Colonic mucosa (tissue), 4 donors: ENCODE measurements around the gene VPS13C. TPM values are rescaled to one million over a fixed set of nuclear protein-coding genes. Genes with fewer than 3 reads are reported as not detected.

Source experiments
- DNase-seq: peaks from one replicate; pipeline ENCODE4 v3.0.0-alpha.2; 2020
- H3K27ac ChIP-seq: fragments of 200-600 bp; one replicate; pipeline ENCODE4 v1.8.0; 2021
- H3K27me3 ChIP-seq: fragments of 200-600 bp; one replicate; pipeline ENCODE4 v1.8.0; 2021
- H3K36me3 ChIP-seq: fragments of 200-600 bp; one replicate; pipeline ENCODE4 v1.8.0; 2021
- H3K4me1 ChIP-seq: fragments of 200-600 bp; one replicate; pipeline ENCODE4 v1.8.0; 2021; ENCODE audit warnings: mild to moderate bottlenecking
- H3K4me3 ChIP-seq: fragments of 200-600 bp; one replicate; pipeline ENCODE4 v1.8.0; 2021
- H3K9ac ChIP-seq, 2 donors: one replicate each; pipeline ENCODE4 v1.7.0; 2013; ENCODE audit warnings: control low read depth in 2 of 2, low read depth in 2 of 2, low read length in 2 of 2
- H3K9me3 ChIP-seq: fragments of 200-600 bp; one replicate; pipeline ENCODE4 v1.8.0; 2021
- CTCF ChIP-seq: fragments of 200-600 bp; IDR thresholded peaks from one replicate; pipeline ENCODE4 v1.8.0; 2022; ENCODE audit warnings: antibody characterized with exemption, mild to moderate bottlenecking
- intact Hi-C: fragments of 100-400 bp; cut with DNase I; formaldehyde crosslinking; loops from one replicate; pipeline ENCODE4 v1.14.1; 2022
- total RNA-seq, 2 donors: library from RNA; stranded (reverse); fragmentation: NEBNext Ultra II Directional in 1 of 2; extraction: Animal tissue kit (Norgen Biotek cat#: 25700) in 1 of 2; gene quantifications; one replicate each; pipeline ENCODE4 v1.2.1, GENCODE V29; 2021
- donor health status: healthy.
- donor health status: DM: no; HTN: no; CAD: no.
- donor health status: DM: no; HTN: no; CAD: no.

VPS13C gene
- total RNA-seq, 2 donors from 2014 or later, result 33.9 to 56.5 TPM

- H3K36me3 ChIP-seq, result peaks cover 9% of the 10 kb centered on the region
- no peak overlapping the region for H3K27ac ChIP-seq
- H3K4me3 ChIP-seq, result no peak overlapping the region
- H3K4me1 ChIP-seq, result no peaks in the 10 kb centered on the region
- no peaks in the 10 kb centered on the region for H3K27me3 ChIP-seq
- no peaks in the 10 kb centered on the region for H3K9me3 ChIP-seq
- intact Hi-C loops, result no loop called here
- no peak overlapping the region for H3K9ac ChIP-seq
- no peak for TF ChIP-seq CTCF
- no peak for DNase-seq
Observed at GRCh38 chr15:61951949-61952348, 108.3 kb downstream of the VPS13C start.

GRCh38 chr15:61946778-61947177 lies 113.5 kb downstream of the VPS13C start:
- no peak for TF ChIP-seq CTCF
- H3K4me1 ChIP-seq, result no peaks in the 10 kb centered on the region
- H3K9ac ChIP-seq, result no peak overlapping the region
- no peak for DNase-seq
- H3K4me3 ChIP-seq, result no peak overlapping the region
- no peaks in the 10 kb centered on the region for H3K27me3 ChIP-seq
- peaks cover 9% of the 10 kb centered on the region for H3K36me3 ChIP-seq
- intact Hi-C loops, result no loop called here
- H3K9me3 ChIP-seq, result no peaks in the 10 kb centered on the region
- H3K27ac ChIP-seq, result no peak overlapping the region

- no peak for DNase-seq
- Histone ChIP-seq H3K27me3 (no peaks in the 10 kb centered on the region), H3K36me3 (peaks cover 3% of the 10 kb centered on the region), H3K4me3 (no peak overlapping the region), H3K9ac (no peak overlapping the region), H3K4me1 (no peaks in the 10 kb centered on the region), H3K27ac (no peak overlapping the region), H3K9me3 (no peaks in the 10 kb centered on the region)
- intact Hi-C loops, result no loop called here
- no peak for TF ChIP-seq CTCF
Observed at GRCh38 chr15:61943992-61944391, 116.3 kb downstream of the VPS13C start.

GRCh38 chr15:61938249-61938648 lies 122.0 kb downstream of the VPS13C start:
- Histone ChIP-seq H3K27ac (no peak overlapping the region), H3K27me3 (no peaks in the 10 kb centered on the region), H3K9me3 (no peaks in the 10 kb centered on the region), H3K36me3 (no peaks in the 10 kb centered on the region), H3K9ac (no peak overlapping the region), H3K4me1 (no peaks in the 10 kb centered on the region), H3K4me3 (no peak overlapping the region)
- no peak for TF ChIP-seq CTCF
- intact Hi-C loops, result no loop called here
- DNase-seq, result no peak

GRCh38 chr15:61936528-61937195 lies 123.6 kb downstream of the VPS13C start:
- H3K36me3 ChIP-seq, result no peaks in the 10 kb centered on the region
- no peak for TF ChIP-seq CTCF
- H3K27ac ChIP-seq, result no peak overlapping the region

More at GRCh38 chr15:61936528-61937195, 123.6 kb downstream of the VPS13C start:
- Histone ChIP-seq H3K9me3 (no peaks in the 10 kb centered on the region), H3K27me3 (no peaks in the 10 kb centered on the region), H3K4me1 (no peaks in the 10 kb centered on the region), H3K4me3 (no peak overlapping the region), H3K9ac (no peak overlapping the region)
- intact Hi-C loops, result no loop called here
- no peak for DNase-seq
